Epithelial cell of prostate (primary cell): ENCODE data around the gene RNF208.

ENCODE experiments used
- DNase-seq: peaks from one replicate; pipeline ENCODE4 v3.0.0-alpha.2; 2011; ENCODE audit warnings: low read depth, low spot score
- H3K27ac ChIP-seq: fragments of 450-650 bp; 2 replicates; pipeline ENCODE4 v1.5.1; 2017; ENCODE audit warnings: mild to moderate bottlenecking

RNF208 gene

DNA sequence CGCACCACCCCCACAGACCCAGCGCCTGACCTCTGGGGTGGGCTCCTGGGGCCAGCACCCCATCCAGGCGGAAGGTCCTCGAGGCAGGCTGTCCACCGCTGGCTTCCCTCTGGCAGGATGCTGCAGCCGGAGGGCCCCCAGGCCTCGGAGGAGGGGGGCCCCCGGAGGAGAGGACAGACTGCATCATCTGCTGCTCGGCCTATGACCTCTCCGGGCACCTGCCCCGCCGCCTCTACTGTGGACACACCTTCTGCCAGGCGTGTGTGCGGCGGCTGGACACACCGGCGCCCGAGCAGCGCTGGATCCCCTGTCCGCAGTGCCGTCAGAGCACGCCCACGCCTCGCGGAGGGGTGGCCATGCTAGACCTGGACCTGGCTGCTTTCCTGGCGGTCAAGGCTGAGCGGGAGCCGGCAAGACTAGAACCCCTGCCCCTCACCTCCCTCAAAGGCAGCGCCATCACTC lies 6.5 kb upstream of the RNF208 start:
- DNase-seq: no peak
- no peak overlapping the region for H3K27ac ChIP-seq

DNA sequence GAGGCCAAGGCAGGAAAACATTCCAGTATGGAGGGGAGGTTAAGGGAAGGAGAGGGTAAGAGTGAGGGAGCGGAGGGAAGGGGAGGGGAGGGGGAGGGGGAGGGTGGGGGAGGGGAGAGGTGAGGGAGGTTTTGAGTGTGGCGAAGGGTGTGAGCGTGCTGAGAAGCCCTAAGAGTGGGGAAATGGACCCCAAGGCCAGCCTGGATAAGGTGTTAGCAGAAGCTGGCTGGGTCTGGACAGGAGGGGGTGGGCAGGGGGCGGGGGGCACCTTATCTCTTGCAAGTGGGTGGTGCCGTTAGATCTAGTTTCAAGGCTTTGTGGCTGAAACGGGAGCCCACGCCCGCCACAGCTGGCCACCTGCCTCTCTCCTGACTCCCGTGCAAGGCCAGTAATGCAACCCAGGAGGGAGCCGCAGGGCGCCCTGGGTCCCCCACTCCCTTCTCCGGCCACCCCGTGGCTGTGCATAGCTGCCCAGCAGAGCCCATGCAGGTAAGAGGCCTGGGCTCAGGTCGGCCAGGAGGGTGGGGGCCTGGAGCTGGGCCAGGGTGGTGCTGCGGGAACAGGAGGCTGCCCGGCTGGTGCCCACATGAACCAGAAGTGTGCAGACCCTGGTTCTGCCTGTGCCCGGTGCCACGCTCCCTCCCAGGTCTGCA lies 5.9 kb upstream of the RNF208 start:
- peak overlapping the region; percentile 94 for H3K27ac ChIP-seq
- no peak for DNase-seq

DNA sequence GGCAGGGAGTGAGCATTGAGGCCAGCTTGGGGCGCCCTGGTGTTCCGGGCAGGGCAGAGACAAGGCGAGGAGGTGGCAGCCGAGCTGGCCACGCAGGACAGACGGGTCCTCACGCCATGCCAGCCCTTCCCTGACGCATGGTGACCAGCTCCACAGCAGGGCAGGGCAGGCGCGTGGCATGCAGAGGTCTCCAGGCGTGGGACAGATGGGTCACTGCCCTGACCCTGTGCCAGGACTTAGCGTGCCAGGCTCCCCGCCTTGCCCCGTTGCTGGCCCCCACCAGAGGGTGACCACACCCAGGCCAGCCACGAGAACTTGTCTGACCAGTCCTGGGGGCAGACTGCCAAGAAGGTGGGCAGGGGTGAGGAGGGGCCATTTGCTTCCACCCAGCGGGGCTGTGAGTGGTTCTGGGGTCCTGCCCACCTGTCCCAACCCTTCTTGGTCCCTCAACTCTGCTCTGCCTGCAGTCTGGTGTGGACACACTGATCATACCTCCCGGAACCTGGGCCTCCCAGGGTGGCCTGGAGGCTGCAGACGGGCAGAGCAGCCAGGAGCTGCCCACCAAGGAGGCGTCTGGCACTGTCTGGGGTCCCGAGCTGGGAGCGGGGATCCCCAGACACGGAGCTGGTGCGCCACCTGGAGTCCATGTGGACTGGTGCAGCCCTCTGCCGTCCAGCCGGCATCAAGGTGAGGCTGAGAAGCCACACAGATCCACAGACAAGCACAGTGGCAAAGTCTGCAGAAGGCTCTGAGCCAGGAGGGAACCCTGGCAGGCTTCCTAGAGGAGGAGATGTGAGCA lies 5.2 kb upstream of the RNF208 start, which contains the start of gene RNF224:
TSS of gene RNF224 (plus strand) at position 449 of the 799 bp plus-strand sequence. CDS start 834 bp downstream, outside the sequence.
- peak within 1 kb of the TSS; percentile 94 for H3K27ac ChIP-seq
- no peak for DNase-seq

DNA sequence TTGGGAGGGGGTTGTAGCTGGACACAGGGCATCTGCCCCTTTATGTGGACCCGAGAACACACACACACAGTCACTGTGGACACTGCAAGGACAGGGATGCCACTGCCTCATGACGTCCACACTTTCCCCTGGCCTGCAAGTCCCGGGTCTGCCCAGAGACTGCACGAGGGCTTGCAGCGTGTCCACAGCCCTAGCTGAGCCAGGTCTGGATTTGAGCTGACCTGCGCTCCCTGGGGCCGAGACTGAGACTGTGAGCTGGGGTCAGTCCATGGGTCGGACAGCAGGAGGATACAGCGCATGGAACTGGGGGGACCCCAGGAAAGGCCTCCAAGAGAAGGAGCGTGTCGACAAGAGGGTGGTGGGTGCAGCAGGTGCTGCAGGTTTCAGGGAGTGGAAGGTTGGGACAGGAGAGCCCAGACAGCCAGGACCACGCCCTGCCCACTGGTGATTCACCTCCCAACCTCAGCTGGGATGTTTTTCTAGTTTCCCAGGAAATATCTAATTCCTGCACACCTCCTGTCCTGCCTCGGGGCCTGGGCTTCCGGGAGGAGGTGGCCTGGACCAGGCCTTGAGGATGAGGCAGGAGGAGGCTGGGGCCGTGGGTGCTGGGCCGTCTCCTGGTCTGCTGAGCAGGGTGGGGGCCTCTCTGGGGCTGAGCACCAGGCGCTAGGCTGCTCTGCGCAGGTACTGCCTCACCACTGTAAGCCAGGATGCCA lies 4.5 kb upstream of the RNF208 start:
- peak overlapping the region; percentile 94 for H3K27ac ChIP-seq
- no peak for DNase-seq

DNA sequence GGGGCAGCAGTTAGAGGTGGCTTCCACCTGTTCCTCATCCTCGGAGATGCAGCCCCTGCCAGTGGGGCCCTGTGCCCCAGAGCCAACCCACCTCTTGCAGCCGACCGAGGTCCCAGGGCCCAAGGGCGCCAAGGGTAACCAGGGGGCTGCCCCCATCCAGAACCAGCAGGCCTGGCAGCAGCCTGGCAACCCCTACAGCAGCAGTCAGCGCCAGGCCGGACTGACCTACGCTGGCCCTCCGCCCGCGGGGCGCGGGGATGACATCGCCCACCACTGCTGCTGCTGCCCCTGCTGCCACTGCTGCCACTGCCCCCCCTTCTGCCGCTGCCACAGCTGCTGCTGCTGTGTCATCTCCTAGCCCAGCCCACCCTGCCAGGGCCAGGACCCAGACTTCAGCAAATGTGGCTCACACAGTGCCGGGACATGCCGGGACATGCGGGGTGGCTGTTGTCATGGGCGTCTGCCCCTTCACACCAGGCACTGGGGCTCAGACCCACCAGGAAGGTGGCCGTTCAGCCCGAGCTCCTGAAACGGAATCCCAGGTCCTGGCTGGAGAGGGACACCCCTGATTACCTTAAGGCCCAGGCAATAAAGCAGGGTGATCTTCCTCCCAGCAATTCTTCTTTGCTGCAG lies 3.8 kb upstream of the RNF208 start:
- no peak for DNase-seq

DNA sequence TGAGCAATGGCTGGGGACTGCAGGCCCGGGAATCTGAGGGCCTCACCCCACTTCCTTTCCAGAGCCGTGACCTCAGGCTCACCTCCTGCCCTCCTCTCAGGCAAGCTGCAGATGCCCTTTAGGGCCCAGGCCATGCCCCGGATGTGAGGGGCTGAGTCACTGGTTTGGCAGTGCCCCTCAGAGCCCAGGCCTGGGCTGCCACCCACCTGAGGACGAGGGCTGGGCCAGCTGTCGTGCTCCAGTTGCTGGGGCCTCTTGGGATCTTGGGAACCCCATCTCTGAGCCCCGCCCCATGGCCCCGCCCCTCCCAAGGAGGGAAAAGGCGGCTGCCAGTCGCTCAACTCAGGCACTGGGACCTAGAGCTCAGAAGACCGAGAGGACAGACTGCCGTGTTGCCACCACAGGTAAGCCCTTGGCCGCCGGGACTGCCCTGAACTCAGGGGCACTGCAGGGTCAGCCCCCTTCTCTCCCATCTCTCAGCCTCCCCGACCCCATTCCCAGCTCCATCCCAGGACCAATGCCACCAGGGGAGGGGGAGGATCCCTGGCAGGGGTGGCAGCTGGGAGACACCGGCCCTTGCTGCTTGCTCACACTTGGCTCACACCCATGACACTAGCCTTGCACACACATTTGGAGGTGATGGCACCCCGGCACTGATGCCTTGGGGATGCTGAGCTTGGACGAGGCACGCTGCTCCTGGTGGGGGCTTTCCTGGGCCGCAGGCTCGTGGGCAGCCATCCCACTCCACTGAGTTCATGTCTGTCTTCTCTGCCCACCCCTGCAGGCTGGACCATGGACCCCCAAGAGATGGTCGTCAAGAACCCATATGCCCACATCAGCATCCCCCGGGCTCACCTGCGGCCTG lies 3.0 kb upstream of the RNF208 start, which contains the start of gene CYSRT1:
TSS of gene CYSRT1 (plus strand) at position 345 of the 865 bp plus-strand sequence. CDS start at position 793, 448 bp downstream.
- DNase-seq: no peak
- peak within 1 kb of the TSS; percentile 94 for H3K27ac ChIP-seq

More for the DNA sequence above, 3.8 kb upstream of the RNF208 start:
- peak overlapping the region; percentile 94 for H3K27ac ChIP-seq

DNA sequence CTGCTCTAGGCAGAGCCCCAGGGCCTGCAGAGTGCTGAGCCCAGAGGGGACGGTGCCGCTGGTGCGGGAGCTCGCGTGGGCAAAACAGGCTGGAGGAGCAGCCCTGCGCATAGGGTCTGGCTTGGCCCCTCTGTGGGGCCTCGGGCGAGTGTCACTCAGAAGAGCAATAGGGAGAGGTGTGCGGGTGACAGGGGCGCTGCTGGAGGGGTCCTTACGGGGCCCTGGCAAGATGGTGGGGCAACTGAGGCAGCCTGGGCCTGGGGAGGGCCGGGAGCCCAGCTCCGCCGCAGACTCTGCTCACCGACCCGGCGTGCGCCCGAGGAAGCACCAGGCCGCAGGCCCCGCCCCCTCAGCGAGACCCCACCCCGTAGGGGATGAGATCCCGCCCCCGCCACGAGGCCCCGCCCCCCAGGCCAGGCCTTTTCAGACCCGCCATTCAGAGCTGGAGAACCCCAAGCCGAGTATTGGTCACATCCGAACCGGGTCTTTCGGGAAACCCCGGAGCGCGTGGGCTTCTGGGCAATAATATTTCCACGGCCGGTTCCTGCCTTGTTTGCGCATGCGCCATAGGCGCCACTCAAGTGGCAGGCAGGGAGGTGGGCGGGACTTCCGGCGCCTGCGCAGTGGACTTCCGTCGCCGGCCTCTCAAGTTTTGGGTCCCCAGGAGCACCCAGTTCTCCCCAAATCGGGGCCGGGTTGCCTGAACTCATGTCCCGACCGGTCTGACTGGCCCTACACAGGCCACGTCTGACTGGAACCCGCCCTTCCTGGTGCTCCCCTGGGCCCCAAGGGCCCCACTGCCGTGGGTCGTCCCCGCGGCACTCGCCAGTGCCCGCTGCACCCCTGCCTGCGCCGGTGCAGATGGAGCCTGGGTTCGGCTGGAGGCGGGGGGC lies 1.3 kb upstream of the RNF208 start:
- DNase-seq: peak; percentile 79
- peak overlapping the region; percentile 94 for H3K27ac ChIP-seq

DNA sequence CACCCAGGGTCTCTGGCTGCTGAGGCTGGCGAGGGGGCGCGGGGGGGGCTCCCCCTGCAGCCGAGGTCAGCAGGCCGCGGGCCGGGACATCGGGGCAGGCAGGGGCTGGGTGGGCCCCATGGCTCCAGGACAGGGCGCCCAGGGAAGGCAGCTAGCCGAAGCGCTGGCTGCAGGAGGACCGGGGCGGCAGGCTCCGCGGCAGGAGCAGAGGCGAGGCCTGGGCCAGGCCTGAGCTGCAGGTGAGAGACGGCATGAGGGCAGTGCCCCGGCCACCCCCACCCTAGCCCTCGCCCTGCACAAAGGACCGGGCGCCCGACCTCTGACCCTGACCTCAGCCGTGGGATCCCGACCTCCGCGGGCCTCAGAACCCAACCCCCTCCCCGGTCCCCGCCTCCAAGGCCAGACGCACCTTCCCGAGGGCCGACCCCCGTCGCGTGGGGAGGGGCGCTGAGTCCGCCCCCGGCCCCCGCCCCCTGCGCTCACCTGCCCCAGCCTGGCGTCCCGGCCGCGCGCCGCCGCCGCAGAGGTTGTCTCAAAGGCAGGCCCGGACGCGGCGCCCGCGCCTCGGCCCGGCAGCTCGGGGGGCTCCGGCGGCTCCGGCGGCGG lies 431 bp downstream of the RNF208 start:
- no peak for DNase-seq

DNA sequence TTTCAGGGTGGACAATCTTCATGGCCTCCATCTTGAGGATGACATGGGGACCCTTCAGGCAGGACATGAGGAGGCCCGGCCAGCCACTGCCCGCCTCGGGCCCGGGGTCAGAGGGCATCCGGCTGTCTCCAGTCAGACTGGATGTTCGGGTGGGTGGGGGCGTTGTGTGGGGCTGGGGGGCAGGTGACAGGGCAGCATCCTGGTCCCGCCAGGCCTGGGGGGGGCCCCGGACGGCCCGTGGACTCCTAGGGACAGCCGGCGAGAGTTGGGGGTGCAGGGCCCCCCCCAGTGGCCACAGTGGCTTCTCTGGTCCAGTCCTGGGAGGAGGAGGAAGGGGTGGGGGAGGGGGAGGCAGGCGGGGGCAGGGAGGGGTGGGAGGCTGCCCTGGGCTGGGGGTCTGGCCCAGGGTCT lies 940 bp downstream of the RNF208 start:
- H3K27ac ChIP-seq: no peak overlapping the region
- no peak for DNase-seq

More for the DNA sequence above, 431 bp downstream of the RNF208 start:
- peak overlapping the region; percentile 94 for H3K27ac ChIP-seq

DNA sequence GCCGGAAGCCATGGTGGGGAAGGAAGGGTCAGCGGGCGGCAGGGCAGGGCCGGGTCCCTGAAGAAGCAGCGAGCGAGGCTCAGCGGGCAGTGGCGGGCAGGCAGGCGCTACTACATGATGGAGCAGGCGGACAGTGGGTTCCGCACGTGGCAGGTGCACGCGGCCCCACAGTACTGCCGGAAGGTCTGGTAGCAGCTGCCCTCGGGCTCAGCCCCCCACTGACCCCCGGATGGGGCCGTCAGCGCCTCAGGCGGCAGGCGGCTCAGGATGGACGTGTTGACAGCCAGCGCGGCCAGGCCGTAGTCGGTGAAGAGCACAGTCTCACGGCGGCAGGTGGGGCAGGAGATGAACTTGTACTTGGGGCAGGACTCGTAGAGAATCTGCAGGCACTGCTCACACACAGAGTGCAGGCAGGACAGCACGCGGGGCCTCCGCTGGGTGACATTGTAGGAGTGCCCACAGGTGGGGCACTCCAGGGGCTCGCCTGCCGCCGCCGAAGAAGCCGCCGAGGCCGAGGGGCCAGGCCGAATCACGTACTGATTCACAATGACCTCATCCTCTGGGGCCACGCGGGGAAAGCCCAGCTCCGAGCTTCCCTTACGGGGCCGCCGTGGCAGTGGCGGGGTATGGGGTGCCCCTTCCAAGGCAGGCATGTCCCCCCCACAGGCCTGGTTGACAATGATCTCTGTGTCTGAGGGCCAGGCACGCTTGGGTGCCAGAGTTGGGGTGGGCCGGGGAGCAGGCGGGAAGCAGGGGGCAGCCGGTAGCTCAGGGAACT lies 1.5 kb downstream of the RNF208 start:
- no peak for DNase-seq
- H3K27ac ChIP-seq: no peak overlapping the region

DNA sequence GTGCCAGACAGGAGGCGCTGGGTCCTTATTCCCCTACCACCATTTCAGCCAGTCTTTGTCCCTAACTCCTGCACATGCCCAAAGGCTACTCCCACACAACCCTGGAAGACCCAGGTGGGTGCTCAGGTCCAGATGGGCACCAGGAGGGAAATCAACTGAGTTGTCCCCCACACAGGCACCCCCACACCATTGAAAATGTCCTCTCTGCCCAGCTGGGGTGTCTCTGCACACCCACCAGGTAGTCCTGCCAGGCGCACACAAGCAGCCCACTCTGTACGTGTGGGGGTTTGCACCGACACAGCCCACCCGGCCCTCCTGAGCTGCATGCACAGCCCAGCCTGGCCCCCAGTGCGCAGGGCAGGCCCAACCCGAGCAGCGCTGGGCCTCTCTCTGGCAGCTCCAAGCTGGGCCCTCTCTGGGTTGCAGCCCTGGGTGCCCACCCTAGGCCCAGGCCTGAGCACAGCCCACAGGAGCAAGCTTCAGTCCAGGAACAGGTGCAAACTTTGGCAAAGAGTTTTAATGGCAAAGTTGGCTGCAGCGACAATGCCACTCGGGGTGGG lies 2.2 kb downstream of the RNF208 start:
- DNase-seq: no peak
- no peak overlapping the region for H3K27ac ChIP-seq

DNA sequence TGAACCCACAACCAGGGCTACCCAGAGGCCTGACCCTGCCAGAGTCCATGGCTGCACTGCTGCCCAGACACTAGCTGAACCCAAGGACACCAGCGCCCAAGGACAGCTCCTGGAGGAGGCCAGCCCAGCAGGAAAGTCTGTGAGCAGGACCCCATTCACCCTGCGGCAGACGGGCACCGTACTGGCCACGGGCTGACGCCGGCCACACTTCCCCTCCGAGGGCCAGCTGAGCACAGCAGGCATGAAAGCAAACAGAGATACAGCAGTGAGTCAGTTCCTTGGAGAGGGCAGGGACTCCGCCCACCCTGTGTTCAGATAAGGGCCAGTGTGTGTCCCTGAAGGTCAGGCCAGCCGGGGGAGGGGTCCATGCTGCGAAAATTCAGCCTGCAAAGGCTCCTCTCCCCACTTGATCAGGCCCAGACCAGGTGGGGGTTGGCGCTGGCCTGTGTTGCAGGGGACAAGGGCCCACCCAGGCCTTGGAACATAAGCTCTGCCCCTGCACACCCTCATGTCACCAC lies 3.2 kb downstream of the RNF208 start:
- no peak for DNase-seq
- no peak overlapping the region for H3K27ac ChIP-seq

DNA sequence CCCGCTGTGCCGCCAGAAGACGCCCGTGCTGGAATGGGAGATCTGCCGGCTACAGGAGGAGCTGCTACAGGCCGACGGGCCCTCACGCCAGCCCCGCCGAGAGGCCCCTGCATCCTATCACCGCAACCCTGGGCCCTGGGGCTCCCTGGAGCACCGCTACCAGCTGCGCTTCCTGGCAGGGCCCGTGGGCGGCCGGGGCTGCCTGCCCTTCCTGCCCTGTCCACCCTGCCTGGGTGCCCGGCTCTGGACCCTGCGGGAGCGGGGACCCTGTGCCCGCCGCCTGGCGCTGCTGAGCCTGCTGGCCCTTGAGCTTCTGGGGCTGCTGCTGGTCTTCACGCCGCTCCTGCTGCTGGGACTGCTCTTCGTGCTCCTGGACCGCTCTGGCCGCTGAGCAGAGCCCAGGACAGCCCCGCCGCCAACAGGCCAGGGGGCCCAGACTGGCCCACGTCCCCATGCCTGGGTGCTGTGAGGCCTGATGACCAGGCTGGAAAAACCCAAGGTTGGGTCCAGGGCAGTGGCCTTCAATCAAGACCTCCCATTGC lies 3.8 kb downstream of the RNF208 start:
- DNase-seq: no peak
- peak overlapping the region; percentile 62 for H3K27ac ChIP-seq

DNA sequence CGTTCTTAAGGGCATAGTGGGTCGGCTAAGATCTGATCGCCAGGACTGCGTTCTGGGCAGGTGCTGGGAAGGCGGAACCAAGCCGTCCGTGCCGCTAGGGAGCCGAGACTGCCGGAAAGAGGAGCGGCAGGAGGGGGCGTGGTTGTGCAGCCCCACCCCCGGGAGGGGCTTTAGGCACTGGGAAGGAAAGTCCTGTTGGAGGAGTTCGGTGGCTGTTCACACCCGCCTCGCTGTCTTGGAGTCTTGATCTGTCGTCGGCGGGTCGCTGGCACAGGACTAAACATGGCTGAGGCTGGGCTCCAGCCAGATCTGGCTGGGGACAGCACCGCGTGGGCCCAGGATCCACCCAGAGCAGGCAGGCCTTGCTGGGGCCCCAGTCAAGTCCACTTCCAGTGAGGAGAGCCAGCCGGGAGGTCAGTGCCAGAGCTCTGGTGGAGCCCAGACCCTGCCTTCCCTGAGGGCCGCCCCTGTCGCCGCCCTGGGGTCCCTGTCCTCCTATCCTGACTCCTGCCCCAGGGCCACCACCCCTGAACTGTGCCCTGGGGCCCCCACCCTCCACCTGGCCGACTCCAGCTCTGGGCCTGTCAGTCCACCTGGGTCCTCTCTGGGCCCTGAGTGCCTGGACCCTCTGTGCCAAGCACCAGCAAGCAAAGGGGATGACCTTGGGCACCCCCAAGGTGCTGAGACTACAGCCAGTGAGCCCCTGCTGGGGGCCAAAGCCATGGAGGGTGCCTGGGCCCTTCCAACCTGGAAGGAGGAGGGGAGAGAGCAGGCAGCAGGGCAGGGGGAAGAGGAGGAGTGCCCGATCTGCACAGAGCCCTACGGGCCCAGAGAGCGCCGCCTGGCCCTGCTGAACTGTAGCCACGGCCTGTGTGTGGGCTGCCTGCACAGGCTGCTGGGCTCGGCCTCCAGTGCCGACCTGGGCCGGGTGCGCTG lies 4.5 kb downstream of the RNF208 start:
- no peak for DNase-seq
- peak overlapping the region; percentile 62 for H3K27ac ChIP-seq
